GM06990 (cell line): ENCODE data around the gene CEP164.

Experiments
- DNase-seq: peaks from one replicate; pipeline ENCODE4 v3.0.0-alpha.2; 2011; ENCODE audit not compliant: insufficient read length; ENCODE audit errors: extremely low read depth
- H3K27me3 ChIP-seq: replicated peaks from 2 replicates; pipeline ENCODE4 v1.6.0; 2011; ENCODE audit warnings: low read length; ENCODE audit not compliant: control insufficient read depth, insufficient read depth
- H3K36me3 ChIP-seq: 2 replicates; pipeline ENCODE4 v1.5.1; 2011; ENCODE audit warnings: low read length; ENCODE audit not compliant: control insufficient read depth, insufficient read depth
- H3K4me3 ChIP-seq: replicated peaks from 2 replicates; pipeline ENCODE4 v1.5.1; 2011; ENCODE audit warnings: low read depth, mild to moderate bottlenecking, control low read depth, low read length
- CTCF ChIP-seq: IDR thresholded peaks from 2 replicates; pipeline ENCODE4 v1.5.1; 2011; ENCODE audit warnings: low read length, control low read depth, mild to moderate bottlenecking, inconsistent platforms; ENCODE audit not compliant: insufficient read depth, poor library complexity, severe bottlenecking

Gene CEP164

GRCh38 chr11:117282956-117283355 lies 44.7 kb upstream of the CEP164 start:
- no peak overlapping the region for H3K4me3 ChIP-seq
- no peaks in the 10 kb centered on the region for H3K27me3 ChIP-seq
- H3K36me3 ChIP-seq = peaks cover 13% of the 10 kb centered on the region
- DNase-seq = no peak
- no peak for TF ChIP-seq CTCF

GRCh38 chr11:117284053-117284452 lies 43.6 kb upstream of the CEP164 start:
- no peak for DNase-seq
- H3K36me3 ChIP-seq = peaks cover 13% of the 10 kb centered on the region

GRCh38 chr11:117286588-117286987 lies 41.1 kb upstream of the CEP164 start:
- DNase-seq = no peak
- Histone ChIP-seq H3K36me3 (peaks cover 13% of the 10 kb centered on the region), H3K4me3 (no peak overlapping the region), H3K27me3 (no peaks in the 10 kb centered on the region)
- no peak for TF ChIP-seq CTCF

More at GRCh38 chr11:117284053-117284452, 43.6 kb upstream of the CEP164 start:
- Histone ChIP-seq H3K4me3 (no peak overlapping the region), H3K27me3 (no peaks in the 10 kb centered on the region)
- TF ChIP-seq CTCF = no peak

- H3K27me3 ChIP-seq = no peaks in the 10 kb centered on the region
- peaks cover 10% of the 10 kb centered on the region for H3K36me3 ChIP-seq
- DNase-seq = no peak
- no peak for TF ChIP-seq CTCF
- H3K4me3 ChIP-seq = no peak overlapping the region
These were observed 40.0 kb upstream of the CEP164 start for GRCh38 chr11:117287668-117288067.

- Histone ChIP-seq H3K27me3 (no peaks in the 10 kb centered on the region), H3K36me3 (peaks cover 8% of the 10 kb centered on the region), H3K4me3 (no peak overlapping the region)
- DNase-seq = no peak
- TF ChIP-seq CTCF = no peak
These were observed 37.9 kb upstream of the CEP164 start for GRCh38 chr11:117289795-117290194.

GRCh38 chr11:117290809-117291396 lies 36.8 kb upstream of the CEP164 start, which contains the start of gene BACE1-AS:
TSS of gene BACE1-AS (plus strand) at chr11:117291346.
- no peak for DNase-seq
- Histone ChIP-seq H3K36me3 (peaks cover 8% of the 10 kb centered on the region), H3K27me3 (no peaks in the 10 kb centered on the region), H3K4me3 (no peak within 1 kb of the TSS)
- no peak for TF ChIP-seq CTCF
